IMR-90 (cell line): ENCODE results near the gene IRF4. TPM values are rescaled to one million over a fixed set of nuclear protein-coding genes. Genes with fewer than 3 reads are reported as not detected.

Experiments
- ATAC-seq: fragments of 200-7000 bp; cut with Tn5 transposase; 2 replicates; pipeline ENCODE4 v1.9.1; 2020; ENCODE audit warnings: low read depth, mild to moderate bottlenecking, moderate library complexity
- BruUV-seq: library from RNA; stranded (reverse); fragments of 400-500 nt; replicated peaks from 2 replicates; lab custom pipeline; 2021; lab: Mats Ljungman, UMichigan
- CTCF ChIA-PET: fragments of 300-600 bp; formaldehyde crosslinking; extraction: SDS; loops from one replicate; lab custom pipeline; 2021; ENCODE audit warnings: antibody characterized with exemption; lab: Yijun Ruan, JAX
- POLR2A ChIA-PET: fragments of 300-600 bp; sonication (Branson Sonifier 250); formaldehyde crosslinking; loops from one replicate; lab custom pipeline; 2022; ENCODE audit warnings: antibody characterized with exemption; ENCODE audit not compliant: unreplicated experiment; lab: Charles Lee
- DNase-seq: peaks from one replicate; pipeline ENCODE4 v3.0.0; 2013
- H2AFZ ChIP-seq: replicated peaks from 2 replicates; pipeline ENCODE3; 2013; ENCODE audit warnings: low read length, mild to moderate bottlenecking; ENCODE audit not compliant: poor library complexity
- H2AK5ac ChIP-seq: 2 replicates; pipeline ENCODE4 v1.6.1; 2013; ENCODE audit warnings: low read depth, low read length, inconsistent platforms
- H2AK9ac ChIP-seq: replicated peaks from 2 replicates; pipeline ENCODE3; 2013; ENCODE audit warnings: mild to moderate bottlenecking, low read depth, low read length, moderate library complexity; ENCODE audit not compliant: poor library complexity
- H2BK120ac ChIP-seq: 2 replicates; pipeline ENCODE4 v1.6.1; 2013; ENCODE audit warnings: low read depth, low read length, inconsistent platforms
- H2BK15ac ChIP-seq: 3 replicates; pipeline ENCODE4 v1.6.1; 2013; ENCODE audit warnings: low read depth, low read length, inconsistent platforms
- H2BK20ac ChIP-seq: 2 replicates; pipeline ENCODE4 v1.6.1; 2013; ENCODE audit warnings: low read depth, mild to moderate bottlenecking, inconsistent platforms, low read length, moderate library complexity
- H2BK5ac ChIP-seq: 2 replicates; pipeline ENCODE4 v1.6.1; 2013; ENCODE audit warnings: mild to moderate bottlenecking, low read depth, low read length, inconsistent platforms; ENCODE audit not compliant: poor library complexity, severe bottlenecking
- H3K14ac ChIP-seq: replicated peaks from 2 replicates; pipeline ENCODE4 v1.6.1; 2013; ENCODE audit warnings: low read depth, low read length, inconsistent platforms
- H3K18ac ChIP-seq: 2 replicates; pipeline ENCODE4 v1.6.1; 2013; ENCODE audit warnings: low read depth, low read length, control low read depth
- H3K23ac ChIP-seq: 2 replicates; pipeline ENCODE4 v1.6.1; 2013; ENCODE audit warnings: low read depth, low read length, inconsistent platforms
- H3K27ac ChIP-seq: 2 replicates; pipeline ENCODE4 v1.5.1; 2013; ENCODE audit warnings: mild to moderate bottlenecking, control low read depth, low read length; ENCODE audit not compliant: insufficient read depth
- H3K27me3 ChIP-seq: 2 replicates; pipeline ENCODE4 v1.6.1; 2013; ENCODE audit warnings: low read length; ENCODE audit not compliant: control insufficient read depth, insufficient read depth
- H3K36me3 ChIP-seq: 2 replicates; pipeline ENCODE4 v1.6.1; 2013; ENCODE audit warnings: low read length, mixed read lengths; ENCODE audit not compliant: control insufficient read depth, insufficient read depth
- H3K4ac ChIP-seq: 2 replicates; pipeline ENCODE4 v1.6.1; 2013; ENCODE audit warnings: low read depth, low read length, inconsistent platforms
- H3K4me1 ChIP-seq: 2 replicates; pipeline ENCODE4 v1.6.1; 2013; ENCODE audit warnings: low read length, mixed read lengths; ENCODE audit not compliant: control insufficient read depth, insufficient read depth
- H3K4me2 ChIP-seq: 2 replicates; pipeline ENCODE4 v1.6.1; 2013; ENCODE audit warnings: low read depth, mild to moderate bottlenecking, control low read depth, low read length, moderate library complexity
- H3K4me3 ChIP-seq: 2 replicates; pipeline ENCODE4 v1.5.1; 2013; ENCODE audit warnings: low read depth, mild to moderate bottlenecking, control low read depth, low read length, moderate library complexity; ENCODE audit not compliant: insufficient read depth
- H3K56ac ChIP-seq: 2 replicates; pipeline ENCODE4 v1.6.1; 2013; ENCODE audit warnings: low read length, inconsistent platforms; ENCODE audit not compliant: insufficient read depth; ENCODE audit errors: extremely low read depth
- H3K79me1 ChIP-seq, 2 experiments: 2 replicates each; pipeline ENCODE4 v1.6.1; 2013; ENCODE audit warnings: low read length in 2 of 2, inconsistent platforms in 1 of 2, low read depth in 1 of 2
- H3K9ac ChIP-seq: 2 replicates; pipeline ENCODE4 v1.6.1; 2013; ENCODE audit warnings: low read depth, low read length, control low read depth
- H3K9me1 ChIP-seq: 2 replicates; pipeline ENCODE4 v1.6.1; 2013; ENCODE audit warnings: low read length, inconsistent platforms; ENCODE audit not compliant: insufficient read depth
- H3K9me3 ChIP-seq: 2 replicates; pipeline ENCODE4 v1.6.1; 2013; ENCODE audit warnings: low read length; ENCODE audit not compliant: control insufficient read depth, insufficient read depth
- H4K20me1 ChIP-seq: 2 replicates; pipeline ENCODE4 v1.6.1; 2013; ENCODE audit warnings: low read length, inconsistent platforms; ENCODE audit not compliant: insufficient read depth
- H4K5ac ChIP-seq: 2 replicates; pipeline ENCODE4 v1.6.1; 2013; ENCODE audit warnings: mild to moderate bottlenecking, low read depth, low read length, control low read depth
- H4K8ac ChIP-seq, 2 experiments: 2 replicates each; pipeline ENCODE4 v1.6.1; 2013; ENCODE audit warnings: low read depth in 2 of 2, low read length in 2 of 2, control low read depth in 1 of 2, inconsistent platforms in 1 of 2
- H4K91ac ChIP-seq: 2 replicates; pipeline ENCODE4 v1.6.1; 2013; ENCODE audit warnings: low read depth, low read length, inconsistent platforms; ENCODE audit not compliant: insufficient read depth
- FOS ChIP-seq: fragments of 150-350 bp; IDR thresholded peaks from 2 replicates; pipeline ENCODE4 v1.6.1; 2016; ENCODE audit warnings: low read depth, low read length
- MXI1 ChIP-seq: IDR thresholded peaks from 2 replicates; pipeline ENCODE4 v1.6.1; 2012; ENCODE audit warnings: low read depth, mild to moderate bottlenecking, low read length, moderate library complexity, borderline replicate concordance
- RFX5 ChIP-seq: IDR thresholded peaks from 2 replicates; pipeline ENCODE4 v1.8.0; 2012; ENCODE audit warnings: low read depth, mild to moderate bottlenecking, low read length, moderate library complexity
- WGBS, 2 experiments: methylation state at CpG; one replicate each; pipeline versions ENCODE4 v1.1.5 to v1.1.7; 2013; ENCODE audit warnings: missing lambda C conversion rate in 2 of 2; ENCODE audit not compliant: insufficient read length in 1 of 2; ENCODE audit errors: extremely low coverage in 2 of 2; 5-methylcytosine and 5-hydroxymethylcytosine counted together
- dilution Hi-C: fragments of 300-500 bp; cut with HindIII; formaldehyde crosslinking; loops from one replicate; pipeline ENCODE4 v1.14.3; 2018; ENCODE audit warnings: low sequenced_read_pairs; ENCODE audit not compliant: unreplicated experiment
- in situ Hi-C: fragments of 300-500 bp; cut with MboI; formaldehyde crosslinking; loops from 3 replicates; pipeline ENCODE4 v1.14.3; 2019; ENCODE audit warnings: low sequenced_read_pairs, inconsistent platforms, mixed read lengths
- intact Hi-C: fragments of 100-400 bp; cut with micrococcal nuclease; formaldehyde crosslinking; loops from 2 replicates; pipeline ENCODE4 v1.10.0; 2022
- polyA plus RNA-seq, 3 experiments: library from polyadenylated mRNA; depleted of rRNA; stranded (reverse); fragments of >200 nt; gene quantifications; 2 replicates each; pipeline ENCODE4 v1.2.3, GENCODE V29; 2012; ENCODE audit warnings: low replicate concordance in 1 of 3
- total RNA-seq: library from RNA; depleted of rRNA; stranded (reverse); fragments of >200 nt; gene quantifications from 2 replicates; pipeline ENCODE4 v1.2.3, GENCODE V29; 2012

IRF4 gene
- total and polyA plus RNA-seq, 2 of the 4 experiments (the other 2 are of a cell fraction): not detected

- Histone ChIP-seq H3K9me1 (no peaks in the 10 kb centered on the region), H3K4me1 (no peaks in the 10 kb centered on the region), H3K36me3 (no peaks in the 10 kb centered on the region; the same call in 1 of the 2 replicates), H2AK9ac (no peak overlapping the region), H4K20me1 (no peaks in the 10 kb centered on the region), H4K91ac (no peak overlapping the region), H3K79me1 (no peaks in the 10 kb centered on the region), H3K4me2 (no peak overlapping the region), H2AK5ac (no peak overlapping the region), H3K18ac (no peak overlapping the region), H2BK5ac (no peak overlapping the region), H3K9ac (no peak overlapping the region), H2BK120ac (no peak overlapping the region), H3K4me3 (no peak overlapping the region), H4K8ac (no peak overlapping the region), H2BK20ac (no peak overlapping the region), H2AFZ (no peak overlapping the region), H3K4ac (no peak overlapping the region), H3K23ac (no peak overlapping the region), H3K27ac (no peak overlapping the region), H3K9me3 (peaks cover 10% of the 10 kb centered on the region; the same call in 1 of the 2 replicates), H4K5ac (no peak overlapping the region), H2BK15ac (no peak overlapping the region), H3K14ac (no peak overlapping the region), H3K56ac (no peak overlapping the region), H3K27me3 (no peaks in the 10 kb centered on the region)
- no TSS peak for BruUV-seq
- in situ Hi-C loops (no loop called here), dilution Hi-C loops (no loop called here), intact Hi-C loops (no loop called here)
- ATAC-seq (no peak), DNase-seq (no peak)
- TF ChIP-seq FOS (no peak), RFX5 (no peak), MXI1 (no peak)
- WGBS, 2 experiments: 72% methylated on average over 8 of the region's 11 CpGs; no CpG with 5 or more reads in 1 of the 2 experiments
- ChIA-PET POLR2A (no interaction called here), CTCF (no interaction called here)
Measured at GRCh38 chr6:352896-353470, 38.6 kb upstream of the IRF4 start.
